NCI-H510A treated with DMSO at 0.1 percent for 48 hours (cell line): ENCODE measurements around the gene FN3K.
A peak's percentile ranks its signal among the peaks of the same experiment; 100 is the strongest.
"Not testable (repeated sequence)": the region's sequence is repeated elsewhere in the genome, so short reads cannot be mapped to it uniquely, and the experiment has no call there.

ENCODE experiments used
- DNase-seq: peaks from one replicate; lab custom pipeline; 2025; lab: John Stamatoyannopoulos, UW

The FN3K gene

DNA sequence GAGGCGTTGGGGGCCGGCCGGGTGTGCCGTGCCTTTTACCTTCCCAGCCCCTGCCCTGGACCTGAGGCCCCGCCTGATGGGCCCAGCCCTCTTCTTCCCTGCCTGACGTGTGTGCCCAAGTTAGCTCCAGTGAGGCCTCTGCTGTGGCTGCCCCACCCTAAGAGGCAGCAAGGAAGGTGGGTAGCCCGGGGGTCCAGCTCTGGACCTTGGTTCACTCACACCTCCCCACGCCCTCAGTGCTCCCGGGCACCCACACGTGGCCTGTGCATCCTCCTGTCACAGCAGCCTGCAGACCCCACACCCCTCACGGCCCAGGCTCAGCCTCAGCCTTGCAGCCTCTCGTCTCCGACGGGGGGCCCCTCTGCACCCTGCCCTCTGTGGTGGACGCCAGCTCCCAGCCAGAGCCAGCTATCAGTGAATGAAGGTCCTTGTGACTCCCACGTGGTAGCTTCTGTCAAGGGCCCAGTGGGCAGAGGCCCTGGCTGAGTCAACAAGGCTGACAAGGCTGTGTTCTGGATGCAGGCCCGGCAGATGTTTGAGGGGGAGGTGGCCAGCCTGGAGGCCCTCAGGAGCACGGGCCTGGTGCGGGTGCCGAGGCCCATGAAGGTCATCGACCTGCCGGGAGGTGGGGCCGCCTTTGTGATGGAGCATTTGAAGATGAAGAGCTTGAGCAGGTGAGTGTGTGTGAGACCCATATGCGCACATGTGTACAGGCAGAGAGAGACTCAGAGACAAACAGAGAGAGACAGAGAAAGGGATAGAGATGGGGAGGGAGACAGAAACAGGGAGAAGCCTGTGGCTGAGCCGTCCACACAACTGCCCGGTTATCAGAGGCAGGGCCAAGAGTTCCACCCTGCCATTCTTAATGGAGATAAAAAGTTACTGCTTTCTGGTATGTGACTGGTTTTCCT, 2.8 kb downstream of the FN3K start:
- DNase-seq: no peak

GRCh38 chr17:82740906-82741759, 5.7 kb downstream of the FN3K start:
- no peak for DNase-seq

GRCh38 chr17:82743344-82744219, 8.2 kb downstream of the FN3K start:
- no peak for DNase-seq

DNA sequence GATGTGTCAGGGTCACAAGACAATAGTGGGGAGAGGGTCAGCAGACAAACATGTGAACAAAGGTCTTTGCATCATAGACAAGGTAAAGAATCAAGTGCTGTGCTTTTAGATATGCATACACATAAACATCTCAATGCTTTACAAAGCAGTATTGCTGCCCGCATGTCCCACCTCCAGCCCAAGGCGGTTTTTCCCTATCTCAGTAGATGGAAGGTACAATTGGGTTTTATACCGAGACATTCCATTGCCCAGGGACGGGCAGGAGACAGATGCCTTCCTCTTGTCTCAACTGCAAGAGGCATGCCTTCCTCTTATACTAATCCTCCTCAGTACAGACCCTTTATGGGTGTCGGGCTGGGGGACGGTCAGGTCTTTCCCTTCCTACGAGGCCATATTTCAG, 9.3 kb downstream of the FN3K start:
- DNase-seq: not testable (repeated sequence)

DNA sequence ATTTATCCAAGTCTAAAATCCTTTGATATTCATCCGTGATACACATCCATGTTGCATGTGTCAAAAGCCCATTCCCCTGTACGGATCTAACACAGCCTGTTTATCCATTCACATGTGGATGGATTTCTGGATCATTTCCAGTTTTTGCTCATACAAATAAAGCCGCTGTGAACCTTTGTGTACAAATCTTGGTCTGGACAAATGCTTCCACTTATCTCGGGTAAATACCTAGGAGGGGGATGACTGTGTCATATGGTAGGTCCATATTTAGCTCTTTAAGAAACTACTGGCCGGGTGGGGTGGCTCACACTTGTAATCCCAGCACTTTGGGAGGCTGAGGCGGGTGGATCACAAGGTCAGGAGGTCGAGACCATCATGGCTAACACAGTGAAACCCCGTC, 10.1 kb downstream of the FN3K start:
- no peak for DNase-seq

DNA sequence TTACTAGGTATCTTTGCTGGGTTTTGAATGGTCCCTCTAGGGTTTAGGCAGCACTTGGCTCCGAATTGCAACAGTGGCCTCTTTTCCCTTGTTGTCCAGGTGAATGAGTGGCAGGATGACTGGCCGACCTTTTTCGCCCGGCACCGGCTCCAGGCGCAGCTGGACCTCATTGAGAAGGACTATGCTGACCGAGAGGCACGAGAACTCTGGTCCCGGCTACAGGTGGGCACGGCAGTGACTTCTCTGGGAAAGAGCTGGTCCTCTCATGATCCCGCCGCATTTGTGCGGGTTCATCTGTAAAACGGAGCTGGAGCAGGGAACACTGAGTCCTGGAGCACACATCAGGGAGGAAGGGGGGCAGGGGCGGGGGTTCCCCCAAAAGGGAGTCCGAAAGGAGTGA, 13.3 kb downstream of the FN3K start:
- DNase-seq: no peak

GRCh38 chr17:82750241-82750908, 15.0 kb downstream of the FN3K start:
- no peak for DNase-seq

- no peak for DNase-seq
Observed at GRCh38 chr17:82751171-82751570, 15.8 kb downstream of the FN3K start.

- peak; percentile 77 for DNase-seq
Observed at GRCh38 chr17:82751571-82752370, 16.4 kb downstream of the FN3K start, which contains the start of gene TBCD. Gene TBCD (plus strand): TSS chr17:82752065. CDS start chr17:82752194, 129 bp downstream.

DNA sequence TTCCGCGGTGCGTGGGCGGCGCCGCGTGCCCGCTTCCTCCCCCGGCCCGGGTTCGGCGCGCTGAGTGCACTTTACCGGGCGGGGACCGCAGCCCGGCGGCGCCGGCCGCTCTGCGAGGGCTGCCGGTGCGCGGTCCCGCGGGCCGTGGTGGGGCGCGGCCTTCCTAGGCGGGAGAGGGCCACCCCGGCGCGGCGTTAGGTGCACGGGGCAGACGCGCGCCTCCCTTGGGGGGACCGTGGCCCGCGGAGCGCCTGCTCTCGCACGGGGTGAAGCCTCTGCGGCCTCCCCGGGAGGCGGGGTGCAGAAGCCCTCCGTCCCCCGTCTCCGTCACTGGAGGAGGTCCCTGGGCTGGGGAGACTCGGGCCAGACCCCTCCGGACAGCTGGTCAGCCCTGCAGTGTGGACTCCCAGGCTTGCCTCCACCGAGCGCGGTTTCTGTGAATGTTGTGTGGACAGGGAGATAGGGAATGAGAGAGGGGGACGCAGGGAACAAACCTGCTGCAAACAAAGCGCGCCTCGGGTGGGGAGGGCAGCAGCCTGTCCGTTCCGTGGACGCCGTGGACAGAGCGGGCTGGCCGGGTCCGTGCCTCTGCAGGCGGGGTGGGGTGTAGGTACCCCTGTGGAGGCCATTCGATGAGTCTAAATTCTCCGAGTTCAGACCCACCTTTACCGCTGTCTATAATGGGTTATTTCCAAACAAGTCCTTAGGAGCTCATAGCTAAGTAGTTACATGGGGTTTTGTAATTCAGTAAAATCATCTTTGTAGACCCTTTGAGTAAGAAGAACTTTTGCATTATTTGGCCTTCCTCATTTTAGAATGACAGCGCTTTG, 17.2 kb downstream of the FN3K start:
- DNase-seq: no peak

DNA sequence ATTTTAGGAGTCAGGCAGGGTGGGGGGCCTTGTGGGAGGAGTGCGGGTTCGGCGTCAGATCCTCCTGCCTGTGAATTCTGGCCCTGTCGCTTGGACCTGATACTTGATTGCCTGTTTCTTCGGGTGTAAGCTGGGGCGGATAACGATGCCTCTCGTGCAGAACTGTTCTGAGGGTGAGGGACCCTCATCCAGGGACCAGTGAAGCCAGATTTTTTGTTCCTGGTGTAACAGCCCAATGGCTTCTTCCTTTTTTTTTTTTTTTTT, 17.7 kb downstream of the FN3K start:
- no peak for DNase-seq

DNA sequence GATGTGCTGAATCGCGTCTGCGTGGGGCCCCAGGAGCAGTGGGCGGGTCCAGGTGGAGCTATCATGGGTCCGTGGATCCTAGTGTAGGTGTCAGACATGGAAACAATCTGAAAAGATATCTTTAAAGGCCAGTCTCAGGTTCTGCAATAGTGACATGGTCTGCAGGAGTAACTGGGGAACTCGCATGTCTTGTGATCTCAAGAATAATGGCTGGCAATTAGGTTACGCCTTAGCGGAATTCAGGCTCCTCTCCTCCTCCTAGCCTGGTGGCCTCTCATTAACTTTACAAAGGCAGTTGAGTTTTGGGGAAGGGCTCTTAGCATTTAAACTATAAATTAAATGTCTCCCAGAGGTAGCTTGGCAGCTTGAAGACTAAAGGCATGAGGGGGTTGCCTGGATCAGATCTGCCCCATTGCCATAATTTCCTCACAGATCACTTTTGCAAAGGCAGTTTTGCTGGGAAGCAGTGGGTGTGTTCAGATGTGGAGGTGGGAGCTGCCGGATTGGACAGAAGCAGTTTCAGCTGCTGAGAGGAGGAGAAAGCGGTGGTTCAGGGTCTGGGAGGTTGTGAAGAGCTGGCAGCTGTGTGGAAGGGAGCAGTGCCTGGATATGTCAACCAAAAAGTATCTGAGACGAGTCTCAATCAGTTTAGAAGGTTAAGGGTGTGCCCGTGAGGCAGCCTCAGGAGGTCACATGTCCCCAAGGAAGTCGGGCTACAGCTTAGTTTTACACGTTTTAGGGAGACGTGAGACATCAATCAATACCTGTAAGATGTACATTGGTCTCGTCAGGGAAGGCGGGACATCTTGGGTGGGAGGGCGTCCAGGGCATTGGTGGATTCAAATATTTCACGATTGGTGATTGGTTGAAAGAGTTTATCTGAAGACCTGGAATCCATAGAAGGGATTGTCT, 19.1 kb downstream of the FN3K start:
- no peak for DNase-seq

DNA sequence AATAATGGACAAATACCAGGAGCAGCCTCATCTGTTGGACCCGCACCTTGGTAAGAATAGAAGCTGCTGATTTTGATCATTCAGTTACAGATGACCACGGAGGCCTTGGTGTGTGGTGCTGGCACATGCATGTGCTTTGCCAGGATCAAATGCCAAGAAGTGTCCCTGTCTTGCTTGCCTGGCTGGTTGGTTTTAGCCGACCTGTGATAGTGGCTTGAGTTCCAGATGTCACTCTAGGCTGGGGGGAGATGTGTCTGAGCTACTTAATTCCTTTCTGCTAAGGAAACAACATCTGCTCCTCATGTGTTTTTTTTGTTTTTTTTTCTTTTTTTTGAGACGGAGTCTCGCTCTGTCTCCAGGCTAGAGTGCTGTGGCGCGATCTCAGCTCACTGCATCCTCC, 20.8 kb downstream of the FN3K start:
- DNase-seq: no peak

DNA sequence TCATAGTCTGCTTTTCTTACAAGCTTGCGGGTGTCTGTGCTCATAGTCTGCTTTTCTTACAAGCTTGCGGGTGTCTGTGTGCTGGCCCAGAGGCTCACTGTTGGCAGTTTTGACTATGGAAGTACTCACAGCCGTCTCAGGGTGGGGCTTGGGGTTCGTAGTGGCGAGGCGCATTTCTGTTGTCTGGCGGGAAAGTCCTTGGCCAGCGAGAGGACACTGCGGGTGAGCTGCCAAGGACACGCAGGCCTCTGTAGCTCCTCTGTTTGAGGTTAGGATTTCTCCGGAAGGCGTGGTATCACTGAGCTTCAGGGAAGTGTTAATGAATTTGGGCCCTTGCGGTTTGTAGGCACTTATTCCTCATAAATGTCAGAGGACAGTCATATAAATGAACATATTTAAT, 30.0 kb downstream of the FN3K start:
- DNase-seq: no peak

- no peak for DNase-seq
Observed at GRCh38 chr17:82767041-82767754, 31.8 kb downstream of the FN3K start.

DNA sequence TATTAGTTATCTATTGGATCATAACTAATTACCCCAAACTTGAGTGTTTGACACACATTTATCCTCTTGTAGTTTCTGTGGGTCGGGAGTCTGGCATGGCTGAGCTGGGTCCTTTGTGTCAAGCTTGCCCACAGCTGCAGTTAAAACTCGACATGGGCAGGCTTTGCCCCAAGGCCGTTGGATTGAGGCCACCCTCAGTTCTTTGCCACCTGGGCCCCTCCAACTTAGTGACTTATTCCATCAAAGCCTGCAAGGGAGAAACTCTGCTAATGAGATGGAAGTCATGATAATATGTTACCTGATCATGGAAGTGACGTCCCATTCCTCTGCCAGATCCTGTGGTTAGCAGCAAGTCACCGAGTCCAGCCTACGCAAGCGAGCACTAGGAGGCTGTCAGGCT, 33.6 kb downstream of the FN3K start:
- no peak for DNase-seq

DNA sequence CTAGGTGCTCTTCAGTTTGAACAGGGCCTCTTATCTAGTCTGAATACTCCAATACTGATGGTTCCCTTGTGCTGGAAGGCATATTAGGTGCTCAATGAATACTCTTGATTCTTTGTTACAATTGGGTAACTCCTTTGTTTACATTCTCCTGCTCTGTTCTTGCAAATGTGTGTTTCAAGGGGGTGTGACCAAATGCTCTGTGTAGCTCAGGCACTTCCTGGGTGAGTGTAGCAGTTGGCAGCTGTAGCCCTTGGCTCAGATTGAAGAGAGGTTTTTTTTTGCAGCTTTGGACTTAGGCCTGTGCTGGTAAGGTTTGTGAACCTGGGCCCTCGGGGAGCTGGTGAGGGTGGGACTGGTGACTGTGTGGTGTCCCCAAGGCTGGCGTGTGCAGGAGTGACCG, 36.6 kb downstream of the FN3K start:
- DNase-seq: no peak

DNA sequence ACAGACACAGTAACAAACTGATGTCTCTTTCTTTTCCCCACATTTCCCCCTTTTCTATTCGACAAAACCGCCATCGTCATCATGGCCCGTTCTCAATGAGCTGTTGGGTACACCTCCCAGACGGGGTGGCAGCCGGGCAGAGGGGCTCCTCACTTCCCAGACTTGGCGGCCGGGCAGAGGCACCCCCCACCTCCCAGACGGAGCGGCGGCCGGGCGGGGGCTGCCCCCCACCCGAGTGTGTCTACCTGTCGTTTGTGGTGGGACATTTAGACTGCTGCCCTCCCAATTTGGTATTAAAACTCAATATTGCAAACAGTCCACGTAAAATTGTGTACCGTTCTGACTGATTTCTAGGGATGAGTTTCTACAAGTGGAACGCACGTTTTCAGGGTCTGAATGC, 39.0 kb downstream of the FN3K start:
- not testable (repeated sequence) for DNase-seq
